ENCODE results near the gene FARSB.
A peak's percentile ranks its signal among the peaks of the same experiment; 100 is the strongest.

The FARSB gene

DNA sequence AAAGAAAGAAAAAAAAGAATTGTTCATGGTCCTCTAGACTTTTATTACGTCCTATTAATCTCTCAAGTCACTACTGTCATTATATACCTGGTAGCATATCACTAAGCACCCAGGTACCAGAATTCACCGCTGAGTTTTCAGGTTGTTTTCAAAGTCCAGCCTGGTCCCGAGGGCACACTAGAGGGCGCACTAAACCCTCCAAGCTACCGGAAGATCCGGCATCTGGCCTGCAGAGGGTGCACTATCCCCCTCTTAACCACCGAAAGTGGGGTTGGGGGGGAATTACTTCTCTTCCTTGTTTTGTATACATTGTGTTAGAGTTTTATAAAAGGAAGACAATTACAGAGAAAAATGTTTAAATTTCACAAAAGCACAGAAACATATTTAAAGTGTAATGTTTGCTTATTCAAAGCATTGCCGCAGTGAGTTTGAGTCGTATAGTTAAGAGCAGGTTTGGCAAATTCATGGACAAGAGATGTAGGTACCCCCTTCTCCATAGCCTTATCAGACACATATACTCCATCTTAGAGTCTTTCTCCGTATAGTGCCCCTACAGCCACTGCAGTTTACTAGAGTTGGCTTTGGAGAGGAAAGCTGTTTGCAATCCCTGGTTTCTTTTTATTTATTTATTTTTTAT, 34.8 kb upstream of the FARSB start:
- Histone ChIP-seq H3K27ac (ENCODE audit: low read depth, low read length) (no peak overlapping the region), H3K4ac (ENCODE audit: low read depth, low read length) (no peak overlapping the region), H3K9ac (ENCODE audit: low read length) (no peak overlapping the region), H4K8ac (ENCODE audit: low read depth, low read length) (no peak overlapping the region), H4K91ac (ENCODE audit: low read depth, low read length) (no peak overlapping the region), H3K27me3 (ENCODE audit: insufficient read depth, low read length) (no peaks in the 10 kb centered on the region), H4K12ac (ENCODE audit: low read depth, low read length) (no peak overlapping the region), H3K4me2 (ENCODE audit: low read length) (no peak overlapping the region), H3K4me1 (ENCODE audit: control insufficient read depth in 1 of 2, insufficient read depth in 2 of 2, low read length in 2 of 2) (no peaks in the 10 kb centered on the region), H2BK12ac (ENCODE audit: low read length) (no peak overlapping the region), H3K79me1 (ENCODE audit: low read length) (no peaks in the 10 kb centered on the region), H2BK120ac (ENCODE audit: insufficient read depth, low read length, poor library complexity) (no peak overlapping the region), H3K4me3 (ENCODE audit: low read depth, low read length) (no peak overlapping the region), H3K79me2 (ENCODE audit: control insufficient read depth, insufficient read depth, low read length, poor library complexity) (no peaks in the 10 kb centered on the region), H2AFZ (ENCODE audit: insufficient read depth, low read length, poor library complexity) (no peak overlapping the region), H3K23ac (ENCODE audit: low read length) (no peak overlapping the region), H3K36me3 (ENCODE audit: control insufficient read depth in 1 of 2, insufficient read depth in 2 of 2, low read length in 2 of 2) (no peaks in the 10 kb centered on the region), H2AK5ac (ENCODE audit: low read length) (no peak overlapping the region), H3K9me3 (ENCODE audit: insufficient read depth, low read depth, low read length) (no peaks in the 10 kb centered on the region), H3K18ac (ENCODE audit: low read length) (no peak overlapping the region), H3K14ac (ENCODE audit: low read length) (no peak overlapping the region), H2BK5ac (ENCODE audit: low read depth, low read length, poor library complexity) (no peak overlapping the region)
- DNase-seq = peak; percentile 66 to 89
- WGBS (ENCODE audit: extremely low coverage, insufficient coverage, insufficient read length) = no CpG with 5 or more reads among the region's 10 CpGs

DNA sequence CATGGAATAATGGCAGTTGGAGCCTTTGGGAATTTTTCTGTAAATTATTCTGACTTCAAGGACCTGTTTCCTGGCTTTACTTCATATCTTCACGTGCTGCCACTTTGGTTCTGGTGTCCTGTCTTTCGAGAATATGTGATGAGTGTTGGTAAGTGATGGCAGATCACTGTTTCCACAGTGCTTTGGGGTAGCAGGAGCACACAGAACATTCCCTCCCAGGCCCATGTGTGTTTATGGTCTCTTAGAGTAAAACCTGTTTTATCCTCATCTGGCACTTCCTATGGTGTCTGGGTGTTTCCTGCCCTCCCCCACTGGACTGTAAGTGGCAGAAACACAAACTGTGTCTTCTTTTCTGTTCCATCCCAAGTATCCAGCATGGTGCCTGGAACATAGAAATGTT, 33.4 kb upstream of the FARSB start:
- no peak overlapping the region for H3K9ac ChIP-seq (ENCODE audit: low read length)
- no peak overlapping the region for H2BK120ac ChIP-seq (ENCODE audit: insufficient read depth, low read length, poor library complexity)
- H3K18ac ChIP-seq (ENCODE audit: low read length) = no peak overlapping the region
- no peak overlapping the region for H2BK12ac ChIP-seq (ENCODE audit: low read length)
- no peak overlapping the region for H3K4me2 ChIP-seq (ENCODE audit: low read length)
- H3K79me2 ChIP-seq (ENCODE audit: control insufficient read depth, insufficient read depth, low read length, poor library complexity) = no peaks in the 10 kb centered on the region
- H3K27ac ChIP-seq (ENCODE audit: low read depth, low read length) = no peak overlapping the region
- no peak overlapping the region for H2BK5ac ChIP-seq (ENCODE audit: low read depth, low read length, poor library complexity)
- no peaks in the 10 kb centered on the region for H3K36me3 ChIP-seq (ENCODE audit: control insufficient read depth in 1 of 2, insufficient read depth in 2 of 2, low read length in 2 of 2)
- DNase-seq = no peak
- no peak overlapping the region for H4K91ac ChIP-seq (ENCODE audit: low read depth, low read length)
- no peak overlapping the region for H4K12ac ChIP-seq (ENCODE audit: low read depth, low read length)
- H3K4me1 ChIP-seq (ENCODE audit: control insufficient read depth in 1 of 2, insufficient read depth in 2 of 2, low read length in 2 of 2) = no peaks in the 10 kb centered on the region
- WGBS (ENCODE audit: extremely low coverage, insufficient coverage, insufficient read length) = no CpG with 5 or more reads among the region's 2 CpGs
- H3K27me3 ChIP-seq (ENCODE audit: insufficient read depth, low read length) = no peaks in the 10 kb centered on the region
- no peak overlapping the region for H2AFZ ChIP-seq (ENCODE audit: insufficient read depth, low read length, poor library complexity)
- H2AK5ac ChIP-seq (ENCODE audit: low read length) = no peak overlapping the region
- no peak overlapping the region for H3K23ac ChIP-seq (ENCODE audit: low read length)
- H3K14ac ChIP-seq (ENCODE audit: low read length) = no peak overlapping the region
- H3K4me3 ChIP-seq (ENCODE audit: low read depth, low read length) = no peak overlapping the region
- no peaks in the 10 kb centered on the region for H3K9me3 ChIP-seq (ENCODE audit: insufficient read depth, low read depth, low read length)
- H3K79me1 ChIP-seq (ENCODE audit: low read length) = no peaks in the 10 kb centered on the region
- no peak overlapping the region for H3K4ac ChIP-seq (ENCODE audit: low read depth, low read length)
- no peak overlapping the region for H4K8ac ChIP-seq (ENCODE audit: low read depth, low read length)

DNA sequence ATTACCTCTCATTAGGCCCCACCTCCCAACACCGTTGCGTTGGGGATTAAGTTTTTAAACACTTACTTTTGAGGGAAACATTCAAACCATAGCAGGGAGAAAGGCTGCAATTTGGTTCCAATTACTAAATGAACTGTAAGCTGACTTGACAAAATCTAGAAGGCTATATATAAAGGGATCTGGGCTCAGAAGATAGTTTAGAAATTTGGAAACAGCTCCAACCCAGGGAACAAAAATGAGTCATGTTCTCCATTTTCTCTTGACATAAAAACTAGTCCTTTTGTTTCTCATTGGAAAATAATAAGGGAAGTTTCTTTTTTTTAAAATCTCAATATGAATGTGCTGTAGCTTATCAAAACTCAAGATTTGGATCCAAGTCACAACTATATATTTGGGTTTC, 33.0 kb upstream of the FARSB start:
- Histone ChIP-seq H3K4ac (ENCODE audit: low read depth, low read length) (no peak overlapping the region), H2AK5ac (ENCODE audit: low read length) (no peak overlapping the region), H3K14ac (ENCODE audit: low read length) (no peak overlapping the region), H3K4me3 (ENCODE audit: low read depth, low read length) (no peak overlapping the region), H3K79me1 (ENCODE audit: low read length) (no peaks in the 10 kb centered on the region), H2AFZ (ENCODE audit: insufficient read depth, low read length, poor library complexity) (no peak overlapping the region), H3K9me3 (ENCODE audit: insufficient read depth, low read depth, low read length) (no peaks in the 10 kb centered on the region), H4K91ac (ENCODE audit: low read depth, low read length) (no peak overlapping the region), H3K36me3 (ENCODE audit: control insufficient read depth in 1 of 2, insufficient read depth in 2 of 2, low read length in 2 of 2) (no peaks in the 10 kb centered on the region), H4K8ac (ENCODE audit: low read depth, low read length) (no peak overlapping the region), H4K12ac (ENCODE audit: low read depth, low read length) (no peak overlapping the region), H3K9ac (ENCODE audit: low read length) (no peak overlapping the region), H3K4me2 (ENCODE audit: low read length) (no peak overlapping the region), H2BK5ac (ENCODE audit: low read depth, low read length, poor library complexity) (no peak overlapping the region), H3K79me2 (ENCODE audit: control insufficient read depth, insufficient read depth, low read length, poor library complexity) (no peaks in the 10 kb centered on the region), H2BK120ac (ENCODE audit: insufficient read depth, low read length, poor library complexity) (no peak overlapping the region), H2BK12ac (ENCODE audit: low read length) (no peak overlapping the region), H3K27ac (ENCODE audit: low read depth, low read length) (no peak overlapping the region), H3K4me1 (ENCODE audit: control insufficient read depth in 1 of 2, insufficient read depth in 2 of 2, low read length in 2 of 2) (no peaks in the 10 kb centered on the region), H3K23ac (ENCODE audit: low read length) (no peak overlapping the region), H3K27me3 (ENCODE audit: insufficient read depth, low read length) (no peaks in the 10 kb centered on the region), H3K18ac (ENCODE audit: low read length) (no peak overlapping the region)
- DNase-seq = no peak
- no CpG with 5 or more reads among the region's 2 CpGs for WGBS (ENCODE audit: extremely low coverage, insufficient coverage, insufficient read length)

DNA sequence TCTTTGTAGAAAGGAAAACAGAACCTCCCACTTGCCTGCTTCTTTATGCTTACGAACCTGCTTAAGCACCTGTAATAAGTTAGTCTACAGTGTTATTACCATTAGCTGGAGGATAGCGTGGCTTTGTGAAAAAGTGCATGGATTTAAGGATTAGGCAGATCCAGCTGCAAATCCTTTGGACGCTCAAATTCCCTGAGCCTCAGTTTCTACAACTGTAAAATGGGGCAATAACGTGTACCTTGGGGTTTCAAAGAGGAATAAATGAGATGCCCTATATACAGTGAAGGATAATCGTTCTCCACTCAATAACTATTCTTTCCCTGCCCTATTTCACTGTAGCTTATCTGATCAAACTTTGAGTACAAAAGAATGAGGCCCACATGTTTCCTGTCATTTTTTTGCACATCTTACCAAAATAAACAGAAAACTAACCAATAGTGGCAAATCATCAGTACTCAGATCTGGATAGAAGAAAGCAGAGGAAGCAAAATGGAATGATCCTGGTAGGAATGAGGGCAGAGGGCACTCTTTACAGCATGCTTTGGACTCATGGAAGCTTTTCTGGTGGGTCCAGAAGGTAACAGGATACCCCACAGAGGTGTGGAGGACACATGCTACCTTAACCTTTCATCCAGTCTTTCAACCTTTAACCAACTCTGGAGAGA, 30.3 kb upstream of the FARSB start:
- Histone ChIP-seq H4K91ac (ENCODE audit: low read depth, low read length) (no peak overlapping the region), H2BK120ac (ENCODE audit: insufficient read depth, low read length, poor library complexity) (no peak overlapping the region), H3K4me3 (ENCODE audit: low read depth, low read length) (no peak overlapping the region), H3K4ac (ENCODE audit: low read depth, low read length) (no peak overlapping the region), H3K14ac (ENCODE audit: low read length) (no peak overlapping the region), H3K4me1 (ENCODE audit: control insufficient read depth in 1 of 2, insufficient read depth in 2 of 2, low read length in 2 of 2) (no peaks in the 10 kb centered on the region), H3K23ac (ENCODE audit: low read length) (no peak overlapping the region), H3K79me2 (ENCODE audit: control insufficient read depth, insufficient read depth, low read length, poor library complexity) (no peaks in the 10 kb centered on the region), H3K36me3 (ENCODE audit: control insufficient read depth in 1 of 2, insufficient read depth in 2 of 2, low read length in 2 of 2) (no peaks in the 10 kb centered on the region), H2AK5ac (ENCODE audit: low read length) (no peak overlapping the region), H2BK5ac (ENCODE audit: low read depth, low read length, poor library complexity) (no peak overlapping the region), H4K8ac (ENCODE audit: low read depth, low read length) (no peak overlapping the region), H3K9me3 (ENCODE audit: insufficient read depth, low read depth, low read length) (no peaks in the 10 kb centered on the region), H3K79me1 (ENCODE audit: low read length) (no peaks in the 10 kb centered on the region), H3K27ac (ENCODE audit: low read depth, low read length) (no peak overlapping the region), H3K18ac (ENCODE audit: low read length) (no peak overlapping the region), H2BK12ac (ENCODE audit: low read length) (no peak overlapping the region), H3K9ac (ENCODE audit: low read length) (no peak overlapping the region), H3K4me2 (ENCODE audit: low read length) (no peak overlapping the region), H3K27me3 (ENCODE audit: insufficient read depth, low read length) (no peaks in the 10 kb centered on the region), H2AFZ (ENCODE audit: insufficient read depth, low read length, poor library complexity) (no peak overlapping the region), H4K12ac (ENCODE audit: low read depth, low read length) (no peak overlapping the region)
- WGBS (ENCODE audit: extremely low coverage, insufficient coverage, insufficient read length) = no CpG with 5 or more reads among the region's 5 CpGs
- no peak for DNase-seq

All from trophoblast cell (in vitro differentiated cells and primary cell).